HEK293 (cell line): ENCODE results near the gene AKAP17A.

Experiments used
- CTCF ChIA-PET: fragments of 350-600 bp; formaldehyde crosslinking; extraction: SDS; loops from one replicate; lab custom pipeline; 2021; ENCODE audit warnings: antibody characterized with exemption; lab: Yijun Ruan, JAX
- POLR2A ChIA-PET: fragments of 300-600 bp; formaldehyde crosslinking; extraction: SDS; loops from one replicate; lab custom pipeline; 2020; ENCODE audit warnings: antibody characterized with exemption, inconsistent platforms; lab: Yijun Ruan, JAX
- H3K27ac ChIP-seq: fragments of 200-500 bp; sonication (Bioruptor generic); 2 replicates; pipeline ENCODE4 v1.5.1; 2014; ENCODE audit warnings: low read depth, low read length, control low read depth, inconsistent platforms; ENCODE audit errors: extremely low read depth
- H3K36me3 ChIP-seq, 2 experiments: fragments of 200-500 bp in 1 of 2; sonication (Bioruptor generic) in 1 of 2; 1 replicate in 1 of 2; 2 replicates in 1 of 2; pipeline ENCODE4 v1.5.1; 2014 to 2017; ENCODE audit warnings: inconsistent platforms in 2 of 2, low read length in 2 of 2; ENCODE audit not compliant: control insufficient read depth in 2 of 2, insufficient read depth in 1 of 2
- H3K4me1 ChIP-seq: fragments of 200-500 bp; sonication (Bioruptor generic); 2 replicates; pipeline ENCODE4 v1.5.1; 2014; ENCODE audit warnings: mild to moderate bottlenecking, low read length, inconsistent platforms; ENCODE audit not compliant: control insufficient read depth, insufficient read depth
- H3K4me3 ChIP-seq: 2 replicates; pipeline ENCODE4 v1.5.1; 2011; ENCODE audit warnings: low read depth, mild to moderate bottlenecking, control low read depth, low read length, moderate library complexity
- H3K9me3 ChIP-seq: fragments of 200-500 bp; sonication (Bioruptor generic); 2 replicates; pipeline ENCODE4 v1.5.1; 2014; ENCODE audit warnings: low read depth, low read length, inconsistent platforms; ENCODE audit not compliant: control insufficient read depth, insufficient read depth
- FEZF1 ChIP-seq: fragments of 450-650 bp; formaldehyde crosslinking; IDR thresholded peaks from 2 replicates; pipeline ENCODE4 v1.5.1; 2016; ENCODE audit warnings: missing biosample characterization, missing genetic modification characterization
- GLIS1 ChIP-seq: fragments of 450-650 bp; formaldehyde crosslinking; IDR thresholded peaks from 2 replicates; pipeline ENCODE4 v1.5.1; 2016; ENCODE audit warnings: missing biosample characterization, missing genetic modification characterization
- GLIS2 ChIP-seq: fragments of 450-650 bp; formaldehyde crosslinking; IDR thresholded peaks from 2 replicates; pipeline ENCODE4 v1.5.1; 2016; ENCODE audit warnings: missing biosample characterization, missing genetic modification characterization
- HIC1 ChIP-seq: fragments of 450-650 bp; formaldehyde crosslinking; IDR thresholded peaks from 2 replicates; pipeline ENCODE4 v1.5.1; 2016; ENCODE audit warnings: missing biosample characterization, missing genetic modification characterization
- KLF8 ChIP-seq: fragments of 450-650 bp; formaldehyde crosslinking; IDR thresholded peaks from 2 replicates; pipeline ENCODE4 v1.5.1; 2016; ENCODE audit warnings: missing biosample characterization, missing genetic modification characterization
- PATZ1 ChIP-seq: fragments of 450-650 bp; formaldehyde crosslinking; IDR thresholded peaks from 2 replicates; pipeline ENCODE4 v1.5.1; 2016; ENCODE audit warnings: missing biosample characterization, missing genetic modification characterization
- PBX3 ChIP-seq: sonication (generic); formaldehyde crosslinking; IDR thresholded peaks from 2 replicates; pipeline ENCODE4 v1.8.1; 2022; ENCODE audit warnings: mild to moderate bottlenecking, moderate library complexity, missing genetic modification reagents
- PRDM6 ChIP-seq: fragments of 450-650 bp; formaldehyde crosslinking; IDR thresholded peaks from 2 replicates; pipeline ENCODE4 v1.5.1; 2017; ENCODE audit warnings: missing biosample characterization, missing genetic modification characterization
- SP3 ChIP-seq: fragments of 450-650 bp; formaldehyde crosslinking; IDR thresholded peaks from 2 replicates; pipeline ENCODE4 v1.5.1; 2016; ENCODE audit warnings: missing biosample characterization, missing genetic modification characterization
- ZBTB26 ChIP-seq: fragments of 450-650 bp; formaldehyde crosslinking; optimal IDR thresholded peaks from 2 replicates; pipeline ENCODE3; 2016; ENCODE audit warnings: missing biosample characterization, mild to moderate bottlenecking, missing genetic modification characterization
- ZIC2 ChIP-seq: fragments of 450-650 bp; formaldehyde crosslinking; IDR thresholded peaks from 2 replicates; pipeline ENCODE4 v1.5.1; 2016; ENCODE audit warnings: missing biosample characterization, missing genetic modification characterization
- ZNF280D ChIP-seq: fragments of 450-650 bp; formaldehyde crosslinking; IDR thresholded peaks from 2 replicates; pipeline ENCODE4 v1.5.1; 2016; ENCODE audit warnings: missing biosample characterization, missing genetic modification characterization
- ZNF518A ChIP-seq: fragments of 450-650 bp; formaldehyde crosslinking; conservative IDR thresholded peaks from 2 replicates; pipeline ENCODE4 v1.5.1; 2016; ENCODE audit warnings: low read depth, missing biosample characterization, missing genetic modification characterization
- ZNF561 ChIP-seq: fragments of 450-650 bp; IDR thresholded peaks from 2 replicates; pipeline ENCODE4 v1.5.1; 2018; ENCODE audit warnings: missing biosample characterization, missing genetic modification characterization, borderline replicate concordance
- ZNF580 ChIP-seq: fragments of 450-650 bp; formaldehyde crosslinking; IDR thresholded peaks from 2 replicates; pipeline ENCODE4 v1.5.1; 2016; ENCODE audit warnings: missing biosample characterization, missing genetic modification characterization
- ZNF585B ChIP-seq: fragments of 450-650 bp; formaldehyde crosslinking; IDR thresholded peaks from 2 replicates; pipeline ENCODE4 v1.5.1; 2016; ENCODE audit warnings: missing biosample characterization, missing genetic modification characterization
- ZNF629 ChIP-seq: fragments of 450-650 bp; formaldehyde crosslinking; IDR thresholded peaks from 2 replicates; pipeline ENCODE4 v1.5.1; 2017; ENCODE audit warnings: missing biosample characterization, missing genetic modification characterization
- ZXDB ChIP-seq: fragments of 450-650 bp; formaldehyde crosslinking; IDR thresholded peaks from 2 replicates; pipeline ENCODE4 v1.5.1; 2016; ENCODE audit warnings: missing biosample characterization, missing genetic modification characterization

AKAP17A gene

GRCh38 chrX:1591102-1591862 lies at the start of gene AKAP17A:
TSS of gene AKAP17A (plus strand) at chrX:1591604. CDS start at chrX:1593463, 1,859 bp downstream.
- POLR2A ChIA-PET = no interaction called here
- no peaks in the 10 kb centered on the region for H3K4me1 ChIP-seq
- H3K36me3 ChIP-seq = peaks cover 18 to 31% of the 10 kb centered on the region in 2 experiments; a peak in 2 of 3 replicates
- H3K9me3 ChIP-seq = no peaks in the 10 kb centered on the region
- CTCF ChIA-PET = no interaction called here
- peak within 1 kb of the TSS; percentile 96 for H3K4me3 ChIP-seq
- H3K27ac ChIP-seq = peak within 1 kb of the TSS; percentile 77
- TF ChIP-seq ZNF280D (tag by site-specific recombination) = no peak
- peak; percentile 98 for TF ChIP-seq HIC1 (tag by site-specific recombination)
- peak; percentile 67; the same call in 1 of the 2 replicates for TF ChIP-seq ZNF561
- peak; percentile 76 for TF ChIP-seq GLIS2 (tag by site-specific recombination)
- peak; percentile 57; the same call in 1 of the 2 replicates for TF ChIP-seq PBX3 (CRISPR knock-in tag)
- peak; percentile 34; the same call in 1 of the 2 replicates for TF ChIP-seq PRDM6 (tag by site-specific recombination)
- TF ChIP-seq FEZF1 (tag by site-specific recombination) = peak; percentile 8; the same call in 1 of the 2 replicates
- TF ChIP-seq ZNF629 (tag by site-specific recombination) = peak; percentile 66
- TF ChIP-seq SP3 = peak; percentile 91
- 0 out of 2 replicates have a peak, but pooled peaks have one; percentile 24 for TF ChIP-seq PATZ1 (tag by site-specific recombination)
- TF ChIP-seq ZBTB26 (tag by site-specific recombination) = peak; percentile 77
- peak; percentile 47 for TF ChIP-seq GLIS1 (tag by site-specific recombination)
- peak; percentile 36; the same call in 1 of the 2 replicates for TF ChIP-seq KLF8
- peak; percentile 28; the same call in 1 of the 2 replicates for TF ChIP-seq ZIC2
- no peak for TF ChIP-seq ZNF585B
- TF ChIP-seq ZXDB (tag by site-specific recombination) = 0 out of 2 replicates have a peak, but pooled peaks have one; percentile 59
- 0 out of 2 replicates have a peak, but pooled peaks have one; percentile 39 for TF ChIP-seq ZNF580 (tag by site-specific recombination)
- TF ChIP-seq ZNF518A (tag by site-specific recombination) = peak; percentile 49; the same call in 1 of the 2 replicates
